GM19025 (cell line): Measurements from ENCODE around the gene HOPX.
"Not testable (repeated sequence)": the region's sequence is repeated elsewhere in the genome, so short reads cannot be mapped to it uniquely, and the experiment has no call there.

Experiments
- ATAC-seq: cut with Tn5 transposase; IDR thresholded peaks from one replicate; pipeline ENCODE4 v1.9.1; 2021; ENCODE audit warnings: mild to moderate bottlenecking, low read depth, moderate library complexity; ENCODE audit not compliant: unreplicated experiment

HOPX gene

DNA sequence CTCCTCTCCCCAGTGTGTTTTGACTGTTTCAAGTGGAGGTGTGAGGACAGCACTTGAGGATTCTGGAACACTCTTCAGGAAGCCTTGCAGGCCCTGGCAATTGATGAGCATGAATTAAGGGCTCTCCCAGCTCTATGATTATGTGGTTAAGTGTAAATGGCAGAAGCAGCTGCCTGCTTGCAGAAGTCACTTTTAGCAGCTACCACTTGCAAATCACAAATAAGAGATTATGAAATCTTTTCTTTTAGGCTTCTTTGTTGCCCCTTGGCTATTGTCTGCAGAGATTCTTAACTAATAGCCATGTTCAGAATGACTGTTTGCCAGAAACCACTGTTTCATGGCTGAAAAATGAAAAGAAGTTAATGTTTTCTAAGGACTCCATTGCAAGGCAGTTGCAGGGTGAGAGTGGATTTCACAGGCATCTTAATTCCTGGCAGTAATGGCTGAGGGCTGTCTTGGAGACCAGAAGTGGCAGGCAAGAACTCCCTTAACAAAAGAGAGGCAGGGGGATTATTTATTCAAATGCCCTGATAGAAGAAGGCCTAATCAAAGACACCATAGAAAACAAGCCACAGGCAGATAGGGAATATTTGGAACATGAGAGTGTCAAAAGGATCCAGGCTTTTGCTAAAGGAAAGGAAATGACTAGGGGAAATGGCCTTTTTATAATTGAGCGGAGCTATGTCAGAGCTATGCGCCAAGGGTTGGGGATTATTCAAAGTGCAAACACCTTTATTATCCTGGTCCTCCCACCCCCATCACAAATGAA, 8.3 kb upstream of the HOPX start:
- no peak for ATAC-seq

DNA sequence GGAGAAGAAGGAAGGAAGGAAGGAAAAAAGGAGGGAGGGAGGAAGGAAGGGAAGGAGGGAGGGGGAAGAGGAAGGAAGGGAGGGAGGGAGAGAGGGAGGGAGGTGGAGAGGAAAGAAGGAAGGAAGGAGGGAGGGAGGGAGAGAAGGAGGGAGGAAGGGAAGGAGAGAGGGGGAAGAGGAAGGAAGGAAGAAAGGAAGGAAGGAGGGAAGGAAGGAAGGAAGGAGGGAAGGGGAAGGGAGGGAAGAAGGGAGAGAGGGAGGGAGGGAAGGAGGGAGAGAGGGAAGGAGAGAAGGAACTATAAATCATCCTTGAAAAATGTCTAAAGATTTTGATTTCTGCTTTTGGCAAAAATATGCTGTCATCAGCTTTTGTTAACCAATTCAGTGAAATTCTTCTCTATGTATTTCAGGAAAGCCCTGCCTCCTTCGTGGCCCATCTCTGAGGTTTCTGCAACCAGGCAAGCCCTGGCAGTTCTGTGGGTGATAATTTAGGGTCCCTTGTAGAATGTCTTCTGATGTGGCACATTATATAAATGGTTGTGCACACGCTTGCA, 7.1 kb upstream of the HOPX start:
- no peak for ATAC-seq

DNA sequence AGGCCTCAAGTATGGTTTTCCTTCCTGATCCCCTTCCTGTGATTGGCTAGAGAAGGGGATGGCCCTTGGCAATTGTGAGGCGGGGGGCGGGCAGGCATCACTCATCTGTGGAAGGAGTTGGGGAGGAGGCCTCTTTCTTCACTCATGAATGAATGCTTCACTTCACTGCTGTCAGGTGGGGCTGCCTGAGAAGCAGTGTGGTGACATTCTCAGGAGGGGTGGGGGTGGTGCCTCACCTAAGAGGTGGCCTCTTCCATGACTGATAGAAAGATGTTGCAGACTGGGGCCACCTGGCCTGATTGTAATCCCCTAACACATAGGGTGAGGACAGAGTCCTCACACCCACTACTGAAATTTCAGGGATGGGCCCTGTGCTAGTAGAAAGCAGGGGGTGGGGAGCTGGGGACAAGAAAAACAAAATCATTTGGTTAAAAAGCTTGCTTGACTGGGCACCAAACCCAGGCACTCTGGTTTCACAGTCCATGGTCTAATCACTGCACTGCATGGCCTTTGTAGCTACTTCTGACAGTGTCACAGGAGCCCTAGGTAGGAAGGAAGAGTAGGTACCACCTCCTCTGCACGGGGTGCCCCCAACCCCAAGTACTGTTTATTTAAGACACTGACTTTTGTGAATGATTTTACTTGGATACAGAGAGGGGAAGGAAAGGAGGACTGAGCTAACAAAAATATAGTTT, 5.6 kb upstream of the HOPX start:
- ATAC-seq = no peak

DNA sequence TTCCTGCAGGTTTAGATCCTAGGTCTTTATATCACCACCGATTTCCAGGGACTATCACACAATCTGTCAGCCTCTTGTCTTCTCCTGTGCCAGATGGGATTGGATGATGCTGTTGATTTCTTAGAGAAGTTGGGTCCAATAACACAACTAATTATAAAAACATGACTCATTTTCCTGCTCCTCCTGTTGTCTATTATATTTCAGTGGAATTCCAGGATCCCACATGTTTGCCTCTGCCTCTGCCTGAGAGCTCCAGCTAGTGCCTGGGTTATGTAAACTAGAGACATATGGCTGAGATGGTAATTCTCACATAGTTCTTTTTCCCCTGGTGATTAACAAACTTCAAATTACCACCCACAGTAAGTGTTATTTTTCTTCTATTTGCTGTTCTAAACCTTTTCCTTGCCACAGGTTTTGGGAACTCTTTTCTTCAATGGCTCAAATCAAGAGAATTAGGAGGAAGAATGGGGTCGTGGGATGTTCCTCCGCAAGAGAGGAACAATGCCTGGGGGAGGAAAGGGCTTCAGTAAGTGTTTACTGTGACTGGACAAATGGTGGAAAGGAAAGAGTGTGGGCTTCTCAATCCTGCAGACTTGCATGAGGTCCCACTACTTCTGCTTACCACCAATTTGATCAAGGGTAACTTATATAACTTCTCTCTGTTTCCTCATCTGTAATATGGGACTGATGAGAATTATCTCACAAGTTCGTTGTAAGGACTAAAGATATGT, 3.4 kb upstream of the HOPX start:
- ATAC-seq = no peak

DNA sequence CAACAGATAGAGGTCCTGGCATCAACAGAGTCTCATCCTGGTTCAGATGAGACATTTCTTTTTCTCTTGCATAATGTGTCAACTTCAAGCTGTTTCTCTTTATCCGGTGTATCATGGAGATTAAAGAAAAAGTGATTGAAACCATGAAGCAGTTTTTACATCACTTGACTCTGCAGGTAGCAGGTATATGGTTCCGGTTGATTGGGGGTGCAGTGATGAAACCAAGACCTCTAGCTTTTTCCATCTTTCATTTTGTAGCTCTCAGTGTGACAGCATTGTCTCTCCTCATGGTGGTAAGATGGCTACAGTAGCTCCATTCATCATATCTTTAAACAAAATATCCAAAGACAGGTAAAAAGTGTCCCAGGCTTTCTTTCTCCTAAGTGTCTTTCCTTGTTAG, 2.4 kb upstream of the HOPX start:
- no peak for ATAC-seq

DNA sequence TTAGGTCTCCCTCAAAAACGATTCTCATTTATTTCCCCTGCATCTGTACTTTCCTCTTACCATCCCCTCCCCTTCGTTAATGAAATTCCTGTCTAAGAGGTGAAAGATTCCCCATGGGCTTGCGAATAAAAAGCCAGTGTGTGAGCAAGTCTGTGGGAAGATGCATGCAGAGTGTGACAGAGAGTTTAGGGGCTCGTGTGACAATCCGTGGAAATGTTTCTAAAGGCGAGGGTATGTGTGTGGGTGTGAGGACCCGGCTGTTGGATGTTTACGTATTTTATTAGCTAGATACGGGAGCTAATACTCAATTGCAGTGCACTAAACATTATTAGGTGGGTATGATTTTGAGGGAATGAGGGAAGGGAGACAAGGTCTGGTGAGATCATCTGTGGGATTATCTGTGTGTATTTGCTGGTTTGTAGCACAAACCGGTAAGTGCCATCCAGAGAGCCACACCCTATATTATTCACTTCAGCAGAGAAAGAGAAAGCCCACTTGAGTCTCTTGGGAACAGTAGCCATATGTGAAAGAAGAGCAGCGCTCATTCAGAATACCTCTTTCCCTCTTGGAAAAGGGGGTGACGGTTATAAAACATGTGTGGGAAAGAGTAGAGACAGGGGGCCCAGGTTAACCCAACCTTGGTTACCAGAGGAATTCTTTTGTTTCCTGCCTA, 893 bp upstream of the HOPX start:
- ATAC-seq = no peak

DNA sequence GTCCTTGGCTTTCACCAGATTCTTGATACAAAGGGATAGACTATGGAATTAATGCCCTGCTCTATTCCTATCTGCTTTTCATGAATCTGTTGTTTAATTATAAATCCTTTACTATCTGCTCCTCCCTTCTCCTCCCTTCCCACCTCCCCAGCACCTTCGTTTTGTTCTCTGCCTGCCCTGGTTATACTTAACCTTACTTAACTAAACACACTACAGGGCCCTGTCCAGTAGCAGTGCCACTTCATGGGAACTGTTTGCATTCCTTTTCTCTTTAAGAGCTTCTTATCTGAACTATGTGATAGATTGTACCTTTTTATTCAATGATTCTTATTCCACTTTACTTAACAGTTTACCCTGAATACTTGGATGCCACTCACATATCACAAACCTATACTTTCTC, 830 bp downstream of the HOPX start:
- no peak for ATAC-seq

DNA sequence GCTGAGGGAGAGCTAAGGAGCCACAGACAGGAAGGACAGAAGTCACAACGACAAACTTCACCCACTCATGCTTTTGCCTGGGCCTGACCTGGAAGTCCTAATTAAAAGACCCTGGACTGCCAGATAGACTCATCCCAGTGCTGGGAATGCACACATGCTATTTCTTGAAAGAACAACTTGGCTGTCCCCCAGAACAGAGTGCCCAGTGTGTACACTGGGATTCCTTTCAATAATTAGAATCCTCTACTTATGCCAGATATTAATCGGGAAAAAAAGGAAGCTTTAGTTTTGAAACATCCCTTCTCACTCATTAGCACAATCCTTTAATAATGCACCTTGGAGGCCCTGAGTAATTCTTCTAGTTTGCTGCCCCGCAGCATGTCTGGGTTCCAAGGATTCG, 3.4 kb downstream of the HOPX start:
- ATAC-seq = no peak

DNA sequence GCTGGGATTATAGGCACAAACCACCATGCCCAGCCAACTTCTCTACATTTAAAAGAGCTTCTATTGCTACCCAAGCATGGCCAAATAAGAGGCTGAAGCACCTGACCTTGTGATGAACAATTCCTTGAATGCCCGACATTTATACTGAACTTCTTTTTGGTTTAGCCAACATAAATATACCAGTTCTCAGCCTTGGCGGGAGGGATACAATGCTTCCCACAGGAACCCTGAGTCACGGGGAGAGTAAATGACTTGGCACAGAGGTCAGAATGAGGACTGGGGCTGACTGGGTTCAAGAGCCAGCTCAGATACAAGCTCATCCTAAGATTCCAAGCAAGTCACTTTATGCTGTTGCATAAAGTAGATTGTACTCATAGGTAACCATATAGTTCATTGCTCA, 6.1 kb downstream of the HOPX start:
- ATAC-seq = no peak

DNA sequence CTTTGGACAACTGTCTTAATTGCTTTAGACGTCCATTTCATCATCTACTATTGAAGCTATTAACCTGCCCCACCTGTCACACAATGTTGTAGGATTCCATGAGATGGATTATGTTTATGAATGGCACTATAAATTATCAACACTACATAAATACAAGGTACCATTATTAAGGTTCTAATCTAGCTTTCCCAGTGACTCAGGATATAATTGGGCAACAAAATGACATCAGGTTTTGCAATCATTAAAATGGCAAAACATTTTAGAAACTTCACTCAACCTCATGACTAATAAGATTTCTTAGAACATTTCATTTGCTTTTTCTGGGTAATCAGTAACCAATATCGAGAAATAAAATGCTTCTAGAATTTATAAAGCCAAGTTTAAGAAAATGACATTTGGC, 9.2 kb downstream of the HOPX start:
- ATAC-seq = no peak

DNA sequence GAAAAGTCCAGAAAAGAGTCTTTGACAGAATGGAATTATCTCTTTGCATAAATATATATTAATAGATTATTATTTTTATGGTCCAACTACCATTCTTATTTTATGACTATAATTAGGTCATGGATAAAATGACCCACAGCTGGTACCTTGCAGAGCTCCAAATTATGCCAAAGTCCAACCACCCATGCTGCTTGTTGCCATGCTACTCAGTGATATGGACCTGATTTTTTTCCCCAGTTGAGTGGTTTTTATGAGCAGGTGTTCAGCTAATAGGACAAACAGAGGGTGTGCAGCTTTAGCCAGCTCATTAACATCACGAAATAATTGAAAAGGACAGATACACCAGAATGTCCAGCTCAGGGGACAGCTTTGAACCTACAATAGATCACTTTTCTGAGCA, 9.7 kb downstream of the HOPX start:
- ATAC-seq = no peak

DNA sequence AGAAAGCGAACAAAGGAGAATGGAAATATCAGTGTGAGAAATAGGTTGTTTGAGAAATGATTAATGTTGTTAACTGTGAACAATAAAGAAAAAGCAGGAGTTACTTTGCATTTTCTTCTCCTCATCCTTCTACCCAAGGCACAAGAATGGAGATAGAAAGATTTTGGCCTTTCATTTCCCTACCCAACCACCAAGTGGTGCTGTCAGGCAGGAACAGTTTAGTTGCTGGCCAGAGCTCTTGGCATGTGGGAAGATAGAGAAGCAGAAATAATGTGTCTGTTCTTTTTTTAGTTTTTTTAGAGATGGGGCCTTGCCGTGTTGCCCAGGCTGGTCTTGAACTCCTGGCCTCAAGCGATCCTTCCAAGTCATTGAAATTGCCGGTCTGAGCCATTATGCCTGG, 12.8 kb downstream of the HOPX start:
- ATAC-seq = no peak

DNA sequence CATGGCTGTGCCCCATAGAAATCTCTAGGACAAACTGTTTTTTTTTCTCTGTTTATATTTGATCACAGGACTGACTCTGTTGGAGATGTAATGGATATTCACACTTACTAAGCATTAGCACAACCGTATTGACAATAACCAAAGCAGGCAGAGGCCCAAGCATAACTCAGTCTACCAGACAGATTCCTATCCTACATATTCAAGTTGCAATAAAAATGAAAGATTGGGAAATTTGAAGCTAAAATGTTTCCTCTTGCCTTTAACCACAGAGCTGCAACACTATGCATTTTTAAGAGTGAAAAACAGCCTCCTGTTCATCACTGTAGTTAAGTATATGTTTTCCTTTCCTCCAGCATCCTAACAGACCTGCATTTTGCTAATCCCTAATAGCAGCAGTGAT, 13.7 kb downstream of the HOPX start:
- not testable (repeated sequence) for ATAC-seq

DNA sequence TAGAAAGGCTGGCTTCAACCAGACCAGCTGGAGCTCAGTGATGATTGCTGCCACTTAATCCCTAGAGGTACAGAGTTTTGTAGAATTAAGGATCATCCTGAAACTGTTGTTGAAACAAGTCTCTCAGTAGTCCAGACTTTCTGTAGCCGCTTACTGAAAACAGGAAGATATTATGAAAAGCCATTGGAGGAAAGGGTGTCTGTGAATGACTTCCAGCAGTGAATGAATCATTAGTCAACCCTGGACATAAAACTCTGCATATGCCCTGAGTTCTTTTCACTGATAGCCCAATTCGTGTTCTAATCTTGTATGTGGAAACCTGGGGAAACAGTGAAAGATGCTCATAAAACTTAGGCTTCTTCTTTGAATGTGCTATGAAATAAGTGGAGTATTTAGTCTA, 14.8 kb downstream of the HOPX start:
- ATAC-seq = no peak

DNA sequence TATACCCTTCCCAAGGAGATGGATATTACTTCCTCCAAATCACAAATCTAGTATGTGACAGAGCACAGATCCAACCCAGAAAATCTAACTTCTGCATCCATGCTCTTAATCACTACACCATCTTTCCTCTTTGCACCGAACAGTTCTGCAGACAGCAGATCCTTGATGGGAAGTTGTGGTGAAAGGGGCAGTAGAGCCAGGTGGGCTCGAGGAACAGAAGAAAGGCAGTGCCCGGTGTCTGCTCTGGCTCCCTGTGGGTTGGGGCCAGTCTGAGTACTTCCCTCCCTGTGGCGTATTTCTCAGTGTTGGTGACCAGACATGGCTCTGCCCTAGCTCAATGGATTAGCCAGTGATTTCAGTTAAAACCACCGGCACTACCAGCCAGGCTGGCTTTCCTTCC, 15.3 kb downstream of the HOPX start:
- no peak for ATAC-seq

DNA sequence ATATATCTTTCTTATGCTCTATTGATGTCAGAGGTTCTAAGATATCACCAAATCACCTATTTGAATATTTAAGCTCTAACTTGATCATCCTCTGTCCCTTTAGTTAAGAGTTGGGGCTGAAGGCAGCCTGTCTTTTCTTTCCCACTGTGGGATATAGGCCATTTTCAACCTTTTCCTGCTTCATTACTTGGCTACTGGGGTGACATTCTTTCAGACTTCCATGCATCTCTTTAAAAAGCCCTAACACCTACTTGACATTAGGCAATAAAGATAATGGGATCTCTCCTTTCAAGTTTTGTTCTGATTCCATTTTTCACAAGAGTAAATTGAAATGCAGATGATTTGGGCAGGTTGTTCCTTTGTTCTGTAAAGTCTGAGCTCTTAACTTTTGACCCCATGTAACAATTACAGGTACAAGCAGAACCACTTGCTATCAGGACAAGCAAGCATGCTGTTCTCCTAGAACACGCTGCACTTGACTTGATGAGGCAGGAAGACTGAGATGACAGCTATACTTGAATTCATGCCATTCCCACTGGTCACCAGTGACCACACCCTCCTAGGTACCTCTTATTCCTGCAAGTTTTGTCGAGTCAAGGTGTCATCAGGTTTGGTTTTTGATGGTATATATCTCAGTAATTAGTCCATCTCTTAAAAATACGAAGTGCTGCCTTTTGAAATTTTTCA, 18.2 kb downstream of the HOPX start:
- no peak for ATAC-seq

DNA sequence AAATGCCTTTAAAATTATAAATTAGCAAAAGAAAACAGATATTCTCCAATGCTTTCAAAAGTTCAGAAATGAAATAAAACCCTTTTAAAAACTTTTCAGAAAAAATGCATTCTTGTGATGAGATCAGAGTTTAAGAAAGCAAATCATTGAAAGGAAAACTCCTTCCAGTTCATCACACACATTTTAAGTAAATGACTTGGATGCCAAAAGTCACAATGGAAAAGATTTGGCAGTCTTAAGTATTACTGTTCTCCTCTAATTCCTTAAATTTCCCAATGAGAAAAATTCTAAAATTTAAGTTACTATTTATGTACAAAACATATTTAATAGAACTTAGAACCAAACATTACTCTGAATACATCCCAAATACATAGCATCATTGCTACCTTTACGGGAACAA, 21.1 kb downstream of the HOPX start:
- no peak for ATAC-seq

DNA sequence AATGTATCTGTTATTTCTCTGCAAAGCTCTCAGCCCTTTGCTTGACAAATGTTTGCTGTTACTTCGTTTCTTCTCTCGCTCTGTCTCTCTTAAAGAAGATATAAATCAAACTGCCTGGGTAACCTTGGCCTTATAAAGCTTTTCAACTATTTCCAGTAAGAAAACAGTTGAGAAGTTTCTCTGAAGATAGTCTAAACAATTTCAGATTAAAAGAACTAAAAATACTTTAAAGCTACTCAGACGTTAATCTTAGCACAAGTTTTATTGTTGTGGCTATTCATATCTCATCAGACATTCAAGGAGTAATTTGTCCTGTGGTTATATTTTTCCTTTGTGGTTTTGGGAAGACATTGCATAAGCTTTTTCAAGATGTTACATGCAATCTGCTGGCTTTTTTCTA, 22.6 kb downstream of the HOPX start:
- ATAC-seq = no peak

DNA sequence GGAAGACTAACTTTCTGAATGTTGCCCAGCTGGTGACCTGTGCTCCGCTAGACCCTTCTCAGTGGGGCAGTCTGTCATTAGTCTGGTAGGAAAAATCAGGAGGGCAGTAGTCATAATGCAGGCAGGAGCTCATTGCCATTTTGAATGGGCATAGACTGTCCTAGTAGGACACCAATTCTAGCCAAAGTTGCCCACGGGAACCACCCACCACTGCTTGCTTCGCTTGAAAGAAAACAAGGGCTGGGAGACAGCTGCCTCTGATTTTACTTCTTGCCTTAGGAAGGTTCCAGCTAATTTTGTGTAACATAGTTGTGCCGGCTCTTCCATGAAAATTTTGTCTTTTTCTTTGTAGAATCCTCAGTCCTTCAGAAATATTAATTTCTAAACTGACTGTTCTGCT, 23.3 kb downstream of the HOPX start:
- ATAC-seq = no peak

DNA sequence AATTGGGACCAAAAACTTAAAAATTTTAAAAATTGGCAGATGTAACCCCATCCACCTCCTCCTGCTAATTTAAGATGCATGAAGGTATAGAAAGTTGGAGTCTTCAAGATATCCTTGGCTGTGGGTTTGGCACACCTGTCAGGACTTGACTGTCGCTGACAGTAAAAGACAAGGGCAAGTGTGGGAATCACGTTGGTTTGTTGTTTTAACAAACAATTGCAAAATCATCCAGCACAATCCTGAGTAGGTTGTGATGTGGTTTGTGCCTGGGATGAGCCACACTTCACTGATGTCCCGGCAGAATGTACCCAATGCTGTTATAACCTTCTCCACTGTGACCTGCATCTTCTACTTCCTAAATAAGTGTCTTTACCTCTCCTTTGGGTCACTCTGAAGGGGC, 24.0 kb downstream of the HOPX start:
- no peak for ATAC-seq

DNA sequence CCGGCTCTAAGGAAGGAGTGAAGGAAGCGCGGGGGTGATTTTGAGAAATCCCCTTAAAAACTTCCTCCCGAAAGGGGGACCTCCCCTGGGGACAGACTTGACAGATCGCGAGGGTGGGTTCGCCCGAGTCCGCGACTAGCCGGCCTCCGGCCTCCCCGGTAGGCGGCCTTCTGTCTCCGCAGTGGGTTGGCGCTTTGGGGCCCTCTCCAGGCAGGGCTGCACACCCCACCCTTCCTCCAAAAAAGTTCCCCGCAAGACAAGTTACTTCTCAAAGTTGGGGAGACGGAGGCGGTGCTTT, 24.8 kb downstream of the HOPX start:
- no peak for ATAC-seq
